GM19240 (cell line): ENCODE data around the gene PDE6B.
"Not testable (repeated sequence)": the region's sequence is repeated elsewhere in the genome, so short reads cannot be mapped to it uniquely, and the experiment has no call there.

Experiments
- DNase-seq: peaks from one replicate; pipeline ENCODE4 v3.0.0; 2011; ENCODE audit warnings: low spot score; ENCODE audit not compliant: insufficient read length

Gene PDE6B

DNA sequence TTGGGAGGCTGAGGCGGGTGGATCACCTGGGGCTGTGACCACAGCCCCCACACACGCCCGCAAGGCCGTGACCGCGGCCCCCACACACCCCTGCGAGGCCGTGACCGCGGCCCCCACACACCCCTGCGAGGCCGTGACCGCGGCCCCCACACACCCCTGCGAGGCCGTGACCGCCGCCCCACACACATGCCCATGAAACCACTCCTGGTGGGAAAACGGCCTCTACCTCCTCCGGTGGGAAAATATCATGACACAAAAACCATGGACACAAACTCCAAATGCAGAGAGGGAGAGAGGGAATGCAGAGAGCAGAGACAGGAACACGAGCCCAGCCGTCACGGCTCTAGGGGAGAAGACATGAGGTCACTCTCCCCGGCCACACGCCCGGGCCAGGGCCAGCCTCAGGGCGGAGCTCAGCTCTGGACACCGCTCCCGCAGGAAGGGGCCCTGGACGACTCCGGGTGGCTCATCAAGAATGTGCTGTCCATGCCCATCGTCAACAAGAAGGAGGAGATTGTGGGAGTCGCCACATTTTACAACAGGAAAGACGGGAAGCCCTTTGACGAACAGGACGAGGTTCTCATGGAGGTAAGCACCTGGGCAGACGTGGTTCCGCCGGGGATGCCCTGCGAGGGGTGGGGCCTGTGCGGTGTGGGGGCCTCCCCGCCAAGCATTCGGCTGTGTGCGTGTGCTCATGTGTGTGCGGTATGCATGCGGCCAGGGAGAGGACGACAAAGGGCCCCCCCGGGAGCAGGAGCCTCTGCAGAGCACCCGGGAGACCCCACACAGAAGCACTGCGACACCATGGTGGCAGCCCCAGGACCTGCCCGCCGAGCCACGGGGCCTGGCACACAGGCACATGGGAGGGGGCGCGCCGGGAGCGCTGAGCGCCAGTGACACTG is 31.3 kb downstream of the PDE6B start:
- DNase-seq = no peak

DNA sequence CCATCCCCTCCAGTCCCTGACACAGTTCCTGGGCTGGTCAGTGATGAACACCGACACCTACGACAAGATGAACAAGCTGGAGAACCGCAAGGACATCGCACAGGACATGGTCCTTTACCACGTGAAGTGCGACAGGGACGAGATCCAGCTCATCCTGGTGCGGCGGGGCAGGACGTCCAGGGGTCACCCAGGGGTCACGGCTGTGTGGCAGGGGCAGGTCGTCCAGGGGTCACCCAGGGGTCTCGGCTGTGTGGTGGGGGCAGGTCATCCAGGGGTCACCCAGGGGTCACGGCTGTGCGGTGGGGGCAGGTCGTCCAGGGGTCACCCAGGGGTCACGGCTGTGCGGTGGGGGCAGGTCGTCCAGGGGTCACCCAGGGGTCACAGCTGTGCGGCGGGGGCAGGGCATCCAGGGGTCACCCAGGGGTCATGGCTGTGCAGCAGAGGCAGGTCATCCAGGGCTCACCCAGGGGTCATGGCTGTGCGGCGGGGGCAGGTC is 32.0 kb downstream of the PDE6B start:
- no peak for DNase-seq

DNA sequence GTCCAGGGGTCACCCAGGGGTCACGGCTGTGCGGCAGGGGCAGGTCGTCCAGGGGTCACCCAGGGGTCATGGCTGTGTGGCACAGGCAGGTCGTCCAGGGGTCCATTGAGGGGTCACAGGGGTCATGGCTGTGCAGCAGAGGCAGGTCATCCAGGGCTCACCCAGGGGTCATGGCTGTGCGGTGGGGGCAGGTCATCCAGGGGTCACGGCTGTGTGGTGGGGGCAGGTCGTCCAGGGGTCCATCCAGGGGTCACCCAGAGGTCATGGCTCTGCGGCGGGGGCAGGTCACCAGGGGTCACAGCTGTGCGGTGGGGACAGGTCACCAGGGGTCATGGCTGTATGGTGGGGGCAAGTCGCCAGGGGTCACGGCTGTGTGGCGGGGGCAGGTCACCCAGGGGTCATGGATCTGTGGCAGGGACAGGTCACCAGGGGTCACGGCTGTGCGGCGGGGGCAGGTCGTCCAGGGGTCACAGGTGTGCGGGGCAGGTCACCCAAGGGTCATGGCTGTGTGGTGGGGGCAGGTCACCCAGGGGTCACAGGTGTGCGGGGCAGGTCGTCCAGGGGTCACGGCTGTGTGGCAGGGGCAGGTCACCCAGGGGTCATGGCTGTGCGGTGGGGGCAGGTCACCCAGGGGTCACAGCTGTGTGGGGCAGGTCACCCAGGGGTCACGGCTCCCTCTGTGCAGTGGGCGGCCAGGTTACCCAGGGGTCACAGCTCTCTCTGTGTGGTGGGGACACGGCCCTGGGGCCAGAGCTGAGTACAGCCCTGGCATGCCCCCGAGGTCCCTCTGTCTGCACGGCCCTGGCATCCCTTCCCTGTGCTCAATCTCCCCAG is 32.7 kb downstream of the PDE6B start:
- DNase-seq = no peak

DNA sequence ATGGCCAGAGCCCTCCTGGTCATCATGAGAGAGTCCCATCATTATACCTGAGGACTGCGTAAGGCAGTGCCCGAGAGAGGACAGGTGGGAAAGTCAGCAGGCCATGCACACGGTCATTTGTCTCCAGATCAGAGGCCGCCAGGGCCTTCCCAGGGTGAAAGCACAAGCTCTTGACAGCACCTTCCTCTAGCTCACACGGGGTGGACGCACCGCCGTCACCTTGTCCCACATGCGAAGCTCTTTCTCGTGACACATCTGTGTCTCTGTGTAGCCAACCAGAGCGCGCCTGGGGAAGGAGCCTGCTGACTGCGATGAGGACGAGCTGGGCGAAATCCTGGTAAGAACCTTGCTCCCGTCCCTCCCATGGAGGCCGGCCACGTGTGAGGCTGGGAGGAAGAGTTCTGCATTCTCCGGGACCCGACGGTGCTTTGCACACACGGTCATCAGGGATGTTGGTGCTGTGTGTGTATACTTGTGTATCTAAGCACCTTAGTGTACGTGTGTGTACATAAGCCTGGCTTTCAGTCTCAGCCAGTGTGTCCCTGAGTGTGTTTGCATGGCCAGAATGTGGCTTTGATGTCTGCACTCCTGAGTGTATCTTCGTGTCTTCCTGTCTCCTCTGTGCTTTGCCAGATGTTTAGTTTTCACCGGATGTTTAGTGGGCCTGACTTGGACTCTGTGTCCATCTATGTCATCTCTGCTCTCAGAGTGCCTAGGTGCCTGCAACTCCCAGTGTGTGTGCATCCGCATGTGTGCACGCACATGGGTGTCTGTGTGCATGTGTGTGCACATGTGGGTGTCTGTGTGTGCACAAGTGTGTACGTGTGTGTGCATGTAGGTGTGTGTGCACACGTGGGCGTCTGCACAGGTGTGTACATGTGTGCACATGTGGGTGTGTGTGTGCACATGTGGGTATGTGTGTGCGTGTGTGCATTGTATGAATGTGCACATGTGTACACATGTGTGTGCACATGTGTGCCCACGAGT is 33.6 kb downstream of the PDE6B start:
- no peak for DNase-seq

DNA sequence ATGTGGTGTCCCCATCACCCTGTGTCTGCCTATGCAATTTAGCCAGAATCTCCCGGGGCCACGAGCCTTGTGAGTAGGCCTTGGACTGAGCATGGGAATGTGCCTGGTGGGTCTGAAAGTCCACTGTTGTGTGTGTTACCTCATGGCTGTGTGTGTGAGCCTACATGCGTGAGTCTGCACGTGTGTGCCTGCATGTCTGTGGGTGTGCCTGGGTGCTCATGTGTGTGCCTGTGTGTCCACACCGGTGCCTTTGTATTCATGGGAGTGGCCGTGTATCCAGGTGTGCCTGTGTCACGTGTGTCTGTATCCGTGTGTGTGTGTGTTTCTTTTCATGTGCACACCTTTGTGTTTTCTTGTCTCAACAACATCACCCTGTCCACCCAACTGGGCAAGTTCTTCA is 34.5 kb downstream of the PDE6B start:
- no peak for DNase-seq

DNA sequence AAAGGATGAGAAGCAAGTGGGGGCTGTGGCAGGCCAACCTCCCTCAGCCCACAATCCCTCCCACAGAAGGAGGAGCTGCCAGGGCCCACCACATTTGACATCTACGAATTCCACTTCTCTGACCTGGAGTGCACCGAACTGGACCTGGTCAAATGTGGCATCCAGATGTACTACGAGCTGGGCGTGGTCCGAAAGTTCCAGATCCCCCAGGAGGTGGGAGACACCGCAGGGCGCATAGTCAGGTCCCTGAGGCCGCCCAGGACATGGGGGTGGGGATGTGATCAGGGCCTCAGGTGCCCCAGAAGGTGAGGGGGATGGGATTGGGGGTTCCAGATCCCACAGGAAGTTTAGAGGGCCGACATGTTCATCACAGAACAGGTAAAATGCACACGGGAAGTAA is 35.0 kb downstream of the PDE6B start:
- no peak for DNase-seq

DNA sequence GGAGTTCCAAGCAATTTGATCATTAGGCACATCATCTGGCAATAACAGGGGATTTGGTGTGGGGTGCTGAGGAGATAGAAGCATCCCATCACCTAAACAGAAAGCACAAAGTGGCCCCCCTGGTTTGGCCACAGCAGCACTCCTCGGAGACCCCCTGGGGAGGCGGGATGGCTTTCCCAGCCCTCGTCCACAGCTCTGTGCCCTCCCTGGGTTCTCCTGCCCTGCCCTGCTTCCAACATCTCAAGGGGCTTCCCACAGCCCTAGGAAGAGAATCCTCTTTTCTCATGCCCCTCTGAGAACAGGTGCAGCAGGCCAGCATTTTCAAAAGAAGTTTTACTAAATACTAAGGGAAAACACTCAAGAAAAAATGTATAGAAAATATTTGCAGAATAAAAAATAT is 35.9 kb downstream of the PDE6B start:
- no peak for DNase-seq

DNA sequence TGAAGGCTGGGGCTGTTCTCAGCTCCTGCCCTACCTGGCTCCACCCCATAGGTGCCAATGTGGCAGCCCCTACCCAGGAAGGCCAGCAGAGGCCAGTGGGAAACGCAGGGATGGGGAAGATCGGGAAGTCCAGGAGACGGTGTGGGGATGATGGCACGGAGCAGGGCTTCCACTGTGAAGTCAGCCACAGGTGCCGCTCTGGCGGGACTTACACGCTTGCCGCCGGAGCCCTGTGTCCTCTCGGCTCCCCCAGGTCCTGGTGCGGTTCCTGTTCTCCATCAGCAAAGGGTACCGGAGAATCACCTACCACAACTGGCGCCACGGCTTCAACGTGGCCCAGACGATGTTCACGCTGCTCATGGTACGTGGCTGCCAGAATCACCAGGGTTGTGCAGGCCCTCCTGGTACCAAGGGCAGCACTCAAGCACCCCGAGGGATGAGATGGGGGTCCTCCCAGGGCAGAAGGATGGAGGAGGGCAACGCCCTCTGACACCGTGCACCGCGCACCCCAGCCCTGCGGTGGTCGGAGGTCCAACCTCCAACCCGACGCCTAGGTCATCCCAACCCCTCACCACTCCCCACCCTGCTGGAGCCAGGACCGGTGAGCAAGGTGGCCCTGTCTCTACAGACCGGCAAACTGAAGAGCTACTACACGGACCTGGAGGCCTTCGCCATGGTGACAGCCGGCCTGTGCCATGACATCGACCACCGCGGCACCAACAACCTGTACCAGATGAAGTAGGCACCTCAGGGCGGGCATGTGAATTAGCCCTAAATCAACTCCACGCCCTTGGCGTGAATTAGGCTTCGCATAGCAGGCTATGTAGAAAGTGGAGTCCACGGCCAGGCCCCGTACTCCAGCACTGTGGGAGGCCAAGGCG is 36.7 kb downstream of the PDE6B start:
- DNase-seq = no peak

DNA sequence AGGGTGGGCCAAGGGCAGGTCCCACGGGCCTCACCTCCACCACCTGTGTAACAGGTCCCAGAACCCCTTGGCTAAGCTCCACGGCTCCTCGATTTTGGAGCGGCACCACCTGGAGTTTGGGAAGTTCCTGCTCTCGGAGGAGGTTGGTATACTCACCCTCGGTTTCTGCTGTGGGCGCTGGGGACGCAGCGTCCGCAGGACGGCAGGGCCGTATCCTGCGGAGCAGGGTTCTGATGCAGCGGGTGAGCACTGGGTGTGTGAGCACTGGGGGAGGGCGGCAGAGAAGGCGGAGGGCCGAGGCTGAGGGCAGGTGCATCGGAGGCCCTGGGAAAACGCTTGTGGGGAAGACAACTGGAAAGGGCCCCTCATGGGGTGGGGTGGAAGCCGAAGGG is 37.7 kb downstream of the PDE6B start:
- no peak for DNase-seq

DNA sequence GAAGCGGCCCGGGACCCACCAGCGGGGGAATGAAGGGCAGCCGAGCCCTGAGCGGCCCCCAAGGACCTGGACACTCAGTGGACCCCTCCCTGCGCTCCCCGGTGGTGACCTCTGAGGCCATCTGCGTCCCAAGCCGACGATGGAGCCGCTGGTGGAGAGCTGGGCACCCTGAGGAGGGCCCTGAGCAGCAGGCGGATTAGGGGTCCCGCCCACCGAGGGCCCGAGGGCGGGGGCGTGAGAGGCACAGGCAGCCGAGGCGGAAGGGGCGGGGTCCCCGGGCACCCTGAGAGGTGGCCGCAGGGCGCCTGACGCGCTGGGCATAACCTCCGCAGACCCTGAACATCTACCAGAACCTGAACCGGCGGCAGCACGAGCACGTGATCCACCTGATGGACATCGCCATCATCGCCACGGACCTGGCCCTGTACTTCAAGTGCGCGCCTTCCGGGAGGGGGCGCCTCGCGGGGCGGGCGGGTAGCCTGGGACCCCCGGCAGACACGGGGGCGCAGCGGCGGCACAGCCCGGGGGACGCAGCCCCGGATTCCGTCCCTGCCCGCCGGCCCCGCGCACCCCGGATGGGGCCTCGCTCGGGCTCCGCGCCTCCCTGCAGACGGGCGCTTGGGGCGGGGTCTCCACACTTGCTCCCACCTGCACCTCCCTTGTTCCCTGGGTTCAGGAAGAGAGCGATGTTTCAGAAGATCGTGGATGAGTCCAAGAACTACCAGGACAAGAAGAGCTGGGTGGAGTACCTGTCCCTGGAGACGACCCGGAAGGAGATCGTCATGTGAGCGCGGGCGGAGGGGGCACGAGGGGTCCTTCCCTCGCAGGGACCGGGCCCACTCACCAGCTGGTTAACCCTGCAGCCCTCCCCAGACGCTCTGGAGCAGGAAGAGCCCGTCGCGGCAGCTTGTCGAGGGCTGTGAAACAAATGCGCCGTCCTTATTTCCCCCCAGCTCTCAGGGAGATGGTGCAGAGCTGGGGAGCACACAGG is 38.4 kb downstream of the PDE6B start:
- no peak for DNase-seq

DNA sequence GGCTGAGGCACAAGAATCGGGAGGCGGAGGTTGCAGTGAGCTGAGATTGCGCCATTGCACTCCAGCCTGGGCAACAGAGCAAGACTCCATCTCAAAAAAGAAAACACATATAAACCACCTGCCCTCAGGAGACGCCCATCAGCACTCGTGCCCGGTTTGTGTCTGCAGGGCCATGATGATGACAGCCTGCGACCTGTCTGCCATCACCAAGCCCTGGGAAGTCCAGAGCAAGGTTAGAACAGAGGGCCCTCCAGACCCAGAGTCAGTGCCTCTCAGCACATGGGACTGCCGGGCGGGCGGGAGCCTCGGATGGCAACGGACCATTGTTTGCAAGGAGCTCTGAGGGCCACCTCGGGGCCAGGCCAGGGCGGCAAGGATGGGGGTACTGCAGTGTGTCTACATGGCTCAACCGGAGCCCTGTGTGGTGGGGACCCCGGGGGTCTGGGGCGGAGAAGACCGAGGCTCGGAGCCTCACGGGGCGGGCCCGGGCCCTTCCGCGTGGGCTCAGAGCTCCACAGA is 39.4 kb downstream of the PDE6B start:
- DNase-seq = no peak

DNA sequence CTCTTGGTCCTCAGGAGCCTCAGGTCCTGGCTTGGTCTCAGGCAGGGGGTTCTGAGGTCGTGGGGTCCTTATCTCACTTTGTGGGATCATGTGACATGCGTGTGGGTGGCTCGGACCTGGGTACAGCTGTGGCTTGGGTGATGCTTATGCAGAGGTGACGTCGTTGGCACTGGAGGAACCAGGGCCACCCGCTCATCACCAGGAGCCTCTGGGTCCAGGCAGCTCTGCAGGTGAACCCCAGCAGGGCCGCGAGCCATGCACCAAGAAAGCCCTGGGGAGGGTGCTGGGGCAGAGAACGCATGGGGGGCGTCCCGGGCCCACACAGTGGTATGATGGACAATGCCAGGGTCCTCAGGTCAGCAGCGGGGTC is 40.0 kb downstream of the PDE6B start:
- DNase-seq = no peak

DNA sequence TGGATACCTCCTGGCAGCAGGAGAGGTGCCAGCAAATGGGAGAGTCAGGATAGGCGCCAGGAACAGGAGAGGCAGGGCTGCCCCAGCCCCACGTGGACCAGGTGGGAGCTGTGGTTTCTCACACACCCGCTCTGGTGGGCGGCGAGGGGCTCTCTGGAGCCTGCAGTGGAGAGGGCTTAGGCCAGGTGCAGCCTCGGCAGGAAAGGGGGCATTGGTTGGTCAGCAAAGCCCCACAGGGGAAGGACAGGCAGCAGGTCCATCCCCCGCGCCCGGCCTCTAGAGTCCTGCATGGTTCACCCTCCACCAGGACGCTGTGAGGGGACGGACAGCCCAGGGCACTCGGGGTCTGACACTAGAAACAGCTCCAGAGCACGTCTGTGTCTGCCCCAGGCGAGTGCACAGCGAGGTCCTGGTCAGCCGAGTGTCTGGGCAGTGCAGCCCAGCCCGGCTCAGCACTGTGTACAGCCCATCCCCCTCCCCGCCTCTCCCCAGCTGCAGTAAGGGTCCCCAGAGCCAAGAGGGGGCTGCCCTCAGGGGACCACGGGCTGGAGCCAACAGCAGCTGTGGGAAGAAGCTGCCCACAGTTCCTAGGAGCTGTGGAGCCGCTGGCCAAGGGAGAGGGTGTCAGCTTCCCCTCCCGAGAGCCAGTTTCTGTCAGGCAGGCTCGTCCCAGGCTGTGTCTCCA is 40.5 kb downstream of the PDE6B start:
- DNase-seq = no peak

DNA sequence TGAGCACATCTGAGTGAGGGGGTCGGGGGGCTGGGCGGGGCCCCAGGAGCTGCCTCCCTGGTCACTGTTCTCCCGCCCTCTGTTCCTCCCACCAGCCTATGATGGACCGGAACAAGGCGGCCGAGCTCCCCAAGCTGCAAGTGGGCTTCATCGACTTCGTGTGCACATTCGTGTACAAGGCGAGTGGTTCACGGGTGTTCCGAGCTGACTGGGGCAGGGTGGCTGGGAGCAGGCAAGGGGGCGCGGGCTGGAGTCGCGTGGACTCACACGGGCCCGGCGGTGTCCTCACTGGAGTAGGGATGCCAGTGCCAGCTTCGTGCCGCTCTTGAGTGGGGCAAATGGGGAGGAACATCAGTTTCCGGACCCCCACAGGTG is 41.0 kb downstream of the PDE6B start:
- no peak for DNase-seq

DNA sequence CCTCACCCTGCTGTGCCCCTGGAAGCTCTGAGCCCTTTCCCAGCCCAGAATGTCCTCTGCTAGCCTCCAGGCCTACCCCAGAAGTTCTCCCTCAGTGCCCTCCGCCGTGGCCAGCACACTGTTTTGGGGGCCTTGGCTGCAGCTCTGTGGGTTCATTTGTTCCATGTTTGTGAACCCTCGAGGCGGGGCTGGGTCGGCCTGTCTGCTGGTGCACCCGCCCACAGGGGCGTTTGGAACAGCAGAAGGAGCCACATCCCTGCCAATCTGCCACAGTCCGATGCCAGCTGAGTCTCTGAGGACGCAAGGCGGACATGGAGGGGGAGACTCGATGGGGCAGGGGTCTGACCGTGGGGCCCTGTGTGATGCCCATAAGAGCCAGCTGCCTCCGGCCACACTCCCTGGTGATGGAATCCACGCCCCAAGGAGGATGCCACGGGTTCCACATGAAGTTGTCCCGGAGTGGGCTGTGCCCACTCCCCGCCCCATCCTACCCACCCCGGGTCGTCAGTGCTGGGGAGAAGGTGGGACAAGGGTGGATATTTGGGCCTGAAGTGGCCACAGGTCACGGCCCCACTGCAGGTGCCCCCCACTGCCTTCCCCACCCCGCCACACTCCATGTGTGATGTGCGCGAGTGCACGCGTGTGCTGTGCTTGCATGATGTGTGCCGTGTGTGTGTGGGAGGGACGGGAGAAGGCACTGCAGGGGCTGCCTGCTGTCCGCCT is 41.6 kb downstream of the PDE6B start:
- DNase-seq = no peak

DNA sequence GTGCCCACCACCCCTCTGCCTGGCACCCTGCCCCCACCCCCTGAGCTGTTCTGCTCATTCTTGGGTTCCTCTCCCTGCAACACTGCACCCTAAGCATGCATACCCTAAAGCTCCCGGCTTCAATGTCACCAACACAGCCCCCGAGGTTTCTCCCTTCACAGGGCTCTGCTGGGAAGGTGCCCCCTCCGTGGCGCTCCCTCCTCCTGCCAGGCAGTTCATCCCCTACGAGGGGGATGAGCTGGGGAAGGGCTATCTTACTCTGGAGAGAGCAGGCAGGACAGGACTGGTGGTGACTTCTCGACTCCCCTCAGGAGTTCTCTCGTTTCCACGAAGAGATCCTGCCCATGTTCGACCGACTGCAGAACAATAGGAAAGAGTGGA is 42.2 kb downstream of the PDE6B start:
- DNase-seq = no peak

DNA sequence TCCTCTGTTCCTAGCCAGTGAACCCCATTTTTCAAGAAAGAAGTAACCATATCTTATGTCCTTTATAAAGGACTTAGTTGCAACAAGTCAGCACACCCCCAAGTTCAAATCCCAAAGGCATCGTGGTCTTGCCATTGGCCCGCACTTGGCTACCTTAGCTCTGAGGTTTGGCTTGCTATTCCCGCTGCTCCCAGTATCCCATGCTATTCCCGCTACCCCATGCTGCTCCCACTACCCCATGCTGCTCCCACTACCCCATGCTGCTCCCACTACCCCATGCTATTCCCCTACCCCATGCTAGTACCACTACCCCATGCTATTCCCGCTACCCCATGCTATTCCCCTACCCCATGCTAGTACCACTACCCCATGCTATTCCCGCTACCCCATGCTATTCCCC is 42.8 kb downstream of the PDE6B start:
- DNase-seq = not testable (repeated sequence)
